IPS DF 4.7 (cell line): ENCODE data around the gene SETD1A.
"Not testable (repeated sequence)": the region's sequence is repeated elsewhere in the genome, so short reads cannot be mapped to it uniquely, and the experiment has no call there.

Experiments
- DNase-seq: peaks from one replicate; pipeline ENCODE4 v3.0.0-alpha.2; 2013; ENCODE audit warnings: low spot score; ENCODE audit errors: extremely low read depth

The SETD1A gene

GRCh38 chr16:30997725-30998711 is 40.5 kb downstream of the SETD1A start:
- DNase-seq: no peak

- DNase-seq: no peak
Measured at GRCh38 chr16:30998852-30999761, 41.6 kb downstream of the SETD1A start.

- DNase-seq: no peak
Measured at GRCh38 chr16:31000671-31001382, 43.3 kb downstream of the SETD1A start.

GRCh38 chr16:31001507-31002249 is 44.1 kb downstream of the SETD1A start:
- DNase-seq: no peak

GRCh38 chr16:31002250-31002700 is 44.7 kb downstream of the SETD1A start:
- no peak for DNase-seq

- no peak for DNase-seq
Measured at GRCh38 chr16:31002862-31003341, 45.3 kb downstream of the SETD1A start.

- no peak for DNase-seq
Measured at GRCh38 chr16:31003744-31004143, 46.2 kb downstream of the SETD1A start.

GRCh38 chr16:31004658-31005057 is 47.1 kb downstream of the SETD1A start:
- DNase-seq: no peak

- no peak for DNase-seq
Measured at GRCh38 chr16:31005350-31006085, 48.0 kb downstream of the SETD1A start.

GRCh38 chr16:31006086-31006385 is 48.5 kb downstream of the SETD1A start:
- DNase-seq: no peak

- no peak for DNase-seq
Measured at GRCh38 chr16:31006589-31006988, 49.0 kb downstream of the SETD1A start.

GRCh38 chr16:31007684-31008083 is 50.1 kb downstream of the SETD1A start:
- DNase-seq: no peak

GRCh38 chr16:31008149-31008548 is 50.6 kb downstream of the SETD1A start:
- no peak for DNase-seq

- DNase-seq: no peak
Measured at GRCh38 chr16:31008551-31008950, 51.0 kb downstream of the SETD1A start.

GRCh38 chr16:31009120-31009519 is 51.6 kb downstream of the SETD1A start:
- no peak for DNase-seq

GRCh38 chr16:31009894-31010584 is 52.5 kb downstream of the SETD1A start:
- no peak for DNase-seq

- DNase-seq: no peak
Measured at GRCh38 chr16:31010585-31011325, 53.2 kb downstream of the SETD1A start, which contains the start of gene STX1B. TSS of gene STX1B (minus strand) at chr16:31010638. CDS start at chr16:31010396, 242 bp downstream.

- not testable (repeated sequence) for DNase-seq
Measured at GRCh38 chr16:31011815-31012214, 54.3 kb downstream of the SETD1A start.
